B cell (primary cell): ENCODE data around the gene WDR76. TPM values are rescaled to one million over a fixed set of nuclear protein-coding genes. Genes with fewer than 3 reads are reported as not detected.
"Not testable (repeated sequence)": the region's sequence is repeated elsewhere in the genome, so short reads cannot be mapped to it uniquely, and the experiment has no call there.

Experiments used
- ATAC-seq: fragments of 200-7000 bp; cut with Tn5 transposase; one replicate; pipeline ENCODE4 v1.10.0; 2021; ENCODE audit warnings: low read depth, mild to moderate bottlenecking, moderate number of reproducible peaks, moderate library complexity
- CTCF ChIA-PET: fragments of 350-600 bp; sonication (Branson Sonifier 250); formaldehyde crosslinking; loops from one replicate; lab custom pipeline; 2021; ENCODE audit warnings: antibody characterized with exemption, inconsistent platforms; lab: Charles Lee
- POLR2A ChIA-PET: fragments of 350-600 bp; sonication (Branson Sonifier 250); formaldehyde crosslinking; loops from one replicate; lab custom pipeline; 2021; ENCODE audit warnings: antibody characterized with exemption; lab: Charles Lee
- DNase-seq: peaks from one replicate; pipeline ENCODE4 v3.0.0; 2013
- H2AFZ ChIP-seq: 2 replicates; pipeline ENCODE4 v1.6.1; 2012; ENCODE audit warnings: mild to moderate bottlenecking, low read depth, low read length; ENCODE audit not compliant: insufficient read depth, poor library complexity, severe bottlenecking
- H3K27ac ChIP-seq, 2 donors: 1 replicate in 1 of 2; 2 replicates in 1 of 2; pipeline ENCODE4 v1.5.1; 2012 to 2013; ENCODE audit warnings: low read length in 2 of 2, mild to moderate bottlenecking in 2 of 2, moderate library complexity in 1 of 2
- H3K27me3 ChIP-seq, 4 experiments: fragments of 200-600 bp in 1 of 4; sonication (generic) in 1 of 4; replicated peaks in 1 of 4; 1 replicate in 2 of 4; 2 replicates in 2 of 4; pipeline versions ENCODE4 v1.6.1 to v1.7.0; 2013 to 2016; ENCODE audit warnings: low read length in 3 of 4, mild to moderate bottlenecking in 2 of 4, mixed read lengths in 1 of 4, moderate library complexity in 1 of 4; ENCODE audit not compliant: insufficient read depth in 4 of 4, control insufficient read depth in 3 of 4; ENCODE audit errors: control extremely low read depth in 1 of 4
- H3K36me3 ChIP-seq, 2 experiments: replicated peaks in 1 of 2; 1 replicate in 1 of 2; 2 replicates in 1 of 2; pipeline versions ENCODE4 v1.6.1 to v1.7.1; 2013; ENCODE audit warnings: low read length in 1 of 2; ENCODE audit not compliant: insufficient read depth in 2 of 2, control insufficient read depth in 1 of 2; ENCODE audit errors: control extremely low read depth in 1 of 2, extremely low read depth in 1 of 2
- H3K4me1 ChIP-seq, 2 donors: fragments of 200-600 bp in 1 of 2; sonication (generic) in 1 of 2; 1 replicate in 1 of 2; 2 replicates in 1 of 2; pipeline versions ENCODE4 v1.5.1 to v1.6.1; 2013 to 2017; ENCODE audit warnings: low read length in 2 of 2; ENCODE audit not compliant: control insufficient read depth in 2 of 2, insufficient read depth in 2 of 2
- H3K4me2 ChIP-seq: replicated peaks from 2 replicates; pipeline ENCODE3; 2012; ENCODE audit warnings: mild to moderate bottlenecking, low read depth, low read length; ENCODE audit not compliant: poor library complexity, severe bottlenecking
- H3K4me3 ChIP-seq, 5 experiments: fragments of 200-600 bp in 1 of 5; sonication (generic) in 1 of 5; 1 replicate in 3 of 5; 2 replicates in 2 of 5; pipeline versions ENCODE4 v1.5.1 to v1.7.0; 2011 to 2016; ENCODE audit warnings: low read length in 4 of 5, mild to moderate bottlenecking in 4 of 5, low read depth in 2 of 5, control low read depth in 1 of 5, moderate library complexity in 1 of 5; ENCODE audit not compliant: insufficient read depth in 1 of 5; ENCODE audit errors: control extremely low read depth in 1 of 5, extremely low read depth in 1 of 5
- H3K79me2 ChIP-seq: fragments of 200-600 bp; sonication (generic); one replicate; pipeline ENCODE4 v1.6.0; 2016; ENCODE audit warnings: low read length; ENCODE audit not compliant: control insufficient read depth, insufficient read depth
- H3K9ac ChIP-seq: fragments of 200-600 bp; sonication (generic); 2 replicates; pipeline ENCODE4 v1.6.1; 2017; ENCODE audit warnings: mild to moderate bottlenecking, low read length, moderate library complexity
- H3K9me3 ChIP-seq, 3 donors: one replicate each; pipeline versions ENCODE4 v1.6.1 to v1.7.1; 2013; ENCODE audit warnings: low read length in 2 of 3; ENCODE audit not compliant: control insufficient read depth in 2 of 3, insufficient read depth in 1 of 3; ENCODE audit errors: control extremely low read depth in 1 of 3
- H4K20me1 ChIP-seq: 2 replicates; pipeline ENCODE4 v1.6.0; 2012; ENCODE audit warnings: mild to moderate bottlenecking, low read length; ENCODE audit not compliant: insufficient read depth, control insufficient read depth, poor library complexity, severe bottlenecking
- H3K27ac Mint-ChIP-seq: one replicate; pipeline ENCODE4 v1.8.0; 2021; ENCODE audit warnings: mixed read lengths
- H3K27me3 Mint-ChIP-seq: one replicate; pipeline ENCODE4 v1.8.0; 2021; ENCODE audit warnings: mixed read lengths
- H3K4me1 Mint-ChIP-seq: one replicate; pipeline ENCODE4 v1.8.0; 2021; ENCODE audit warnings: mixed read lengths
- H3K4me3 Mint-ChIP-seq: one replicate; pipeline ENCODE4 v1.8.0; 2021; ENCODE audit warnings: mixed read lengths
- H3K9me3 Mint-ChIP-seq: one replicate; pipeline ENCODE4 v1.8.0; 2022; ENCODE audit warnings: mixed read lengths; ENCODE audit not compliant: insufficient read depth
- CTCF ChIP-seq: fragments of 200-600 bp; IDR thresholded peaks from one replicate; pipeline ENCODE4 v1.8.0; 2022; ENCODE audit warnings: antibody characterized with exemption, mild to moderate bottlenecking
- EZH2 ChIP-seq: IDR thresholded peaks from 2 replicates; pipeline ENCODE4 v1.6.1; 2012; ENCODE audit warnings: borderline replicate concordance, low read depth, mild to moderate bottlenecking, moderate library complexity, low read length; ENCODE audit not compliant: insufficient read depth, poor library complexity, severe bottlenecking
- WGBS: methylation state at CpG from one replicate; pipeline ENCODE4 v1.1.5; 2013; ENCODE audit warnings: missing lambda C conversion rate; ENCODE audit not compliant: insufficient coverage; 5-methylcytosine and 5-hydroxymethylcytosine counted together
- intact Hi-C: fragments of 100-400 bp; cut with micrococcal nuclease; formaldehyde crosslinking; loops from one replicate; pipeline ENCODE4 v1.10.0; 2022
- polyA plus RNA-seq: library from polyadenylated mRNA; depleted of rRNA; stranded (reverse); fragments of >200 nt; gene quantifications from 2 replicates; pipeline ENCODE4 v1.2.3, GENCODE V29; 2012
- total RNA-seq, 2 donors: library from RNA; stranded (reverse); fragments of 120-200 nt in 1 of 2; gene quantifications; 1 replicate in 1 of 2; 2 replicates in 1 of 2; pipeline versions ENCODE4 v1.2.3 to v1.2.4, GENCODE V29; 2013 to 2022

WDR76 gene
- total and polyA plus RNA-seq, 2 donors (not counting 1 experiment from before 2014, with no cell fraction given) = 1.9 to 12.7 TPM

GRCh38 chr15:43832485-43832884 is 5.7 kb downstream of the WDR76 start:
- H3K79me2 ChIP-seq = peaks cover 15% of the 10 kb centered on the region
- CTCF ChIA-PET = not testable (repeated sequence)

GRCh38 chr15:43845421-43845820 is 18.6 kb downstream of the WDR76 start:
- no peak overlapping the region for H3K27ac ChIP-seq
- ChIA-PET POLR2A (no interaction called here), CTCF (no interaction called here)
- Mint-ChIP-seq H3K4me1 (peaks cover 9% of the 10 kb centered on the region), H3K27ac (no peak overlapping the region), H3K27me3 (no peaks in the 10 kb centered on the region), H3K9me3 (no peaks in the 10 kb centered on the region), H3K4me3 (no peak overlapping the region)
- H3K4me1 ChIP-seq = no peaks in the 10 kb centered on the region
- no peaks in the 10 kb centered on the region for H3K79me2 ChIP-seq
- peaks cover 0 to 15% of the 10 kb centered on the region in 2 experiments for H3K36me3 ChIP-seq
- ATAC-seq (no peak), DNase-seq (no peak)
- H3K4me3 ChIP-seq = no peak overlapping the region
- intact Hi-C loops = no loop called here
- no peak overlapping the region for H2AFZ ChIP-seq
- no peaks in the 10 kb centered on the region for H3K27me3 ChIP-seq
- no peak overlapping the region for H3K4me2 ChIP-seq
- no peak overlapping the region for H3K9ac ChIP-seq
- H3K9me3 ChIP-seq = no peaks in the 10 kb centered on the region
- TF ChIP-seq CTCF (no peak), EZH2 (no peak)
- H4K20me1 ChIP-seq = no peaks in the 10 kb centered on the region

More at GRCh38 chr15:43832485-43832884, 5.7 kb downstream of the WDR76 start:
- H4K20me1 ChIP-seq, H3K9me3 Mint-ChIP-seq, H3K36me3 ChIP-seq, H3K27ac Mint-ChIP-seq, DNase-seq, POLR2A ChIA-PET, intact Hi-C loops, H3K9ac ChIP-seq, H3K27ac ChIP-seq, H3K27me3 Mint-ChIP-seq, H3K4me3 Mint-ChIP-seq, H3K27me3 ChIP-seq, H3K4me3 ChIP-seq, H2AFZ ChIP-seq, H3K9me3 ChIP-seq, H3K4me2 ChIP-seq, ATAC-seq: not testable (repeated sequence)
- 91% methylated on average over 5 of the region's 6 CpGs for WGBS
- peaks cover 26% of the 10 kb centered on the region for H3K4me1 Mint-ChIP-seq
- peaks cover 11 to 26% of the 10 kb centered on the region in 2 donors for H3K4me1 ChIP-seq
